ENCODE data around the gene OSBPL6. TPM values are rescaled to one million over a fixed set of nuclear protein-coding genes. Genes with fewer than 3 reads are reported as not detected.

OSBPL6 gene
- total RNA-seq, 1 donor from 2014 or later, result 7.9 TPM

DNA sequence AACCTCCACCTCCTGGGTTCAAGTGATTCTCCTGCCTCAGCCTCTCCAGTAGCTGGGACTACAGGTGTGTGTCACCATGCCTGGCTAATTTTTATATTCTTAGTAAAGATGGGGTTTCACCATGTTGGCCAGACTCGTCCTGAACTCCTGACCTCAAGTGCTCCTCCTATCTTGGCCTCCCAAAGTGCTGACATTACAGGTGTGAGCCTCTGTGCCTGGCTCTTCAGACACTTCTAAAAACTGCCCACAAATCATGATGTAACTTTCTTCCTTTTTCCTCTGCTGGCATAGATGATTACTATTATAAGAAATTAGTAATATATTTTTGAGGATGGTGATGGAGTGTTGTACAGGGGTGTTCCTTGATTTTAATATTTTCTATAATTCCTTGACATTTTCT lies 6.0 kb downstream of the OSBPL6 start:
- TF ChIP-seq, protein P1, sequence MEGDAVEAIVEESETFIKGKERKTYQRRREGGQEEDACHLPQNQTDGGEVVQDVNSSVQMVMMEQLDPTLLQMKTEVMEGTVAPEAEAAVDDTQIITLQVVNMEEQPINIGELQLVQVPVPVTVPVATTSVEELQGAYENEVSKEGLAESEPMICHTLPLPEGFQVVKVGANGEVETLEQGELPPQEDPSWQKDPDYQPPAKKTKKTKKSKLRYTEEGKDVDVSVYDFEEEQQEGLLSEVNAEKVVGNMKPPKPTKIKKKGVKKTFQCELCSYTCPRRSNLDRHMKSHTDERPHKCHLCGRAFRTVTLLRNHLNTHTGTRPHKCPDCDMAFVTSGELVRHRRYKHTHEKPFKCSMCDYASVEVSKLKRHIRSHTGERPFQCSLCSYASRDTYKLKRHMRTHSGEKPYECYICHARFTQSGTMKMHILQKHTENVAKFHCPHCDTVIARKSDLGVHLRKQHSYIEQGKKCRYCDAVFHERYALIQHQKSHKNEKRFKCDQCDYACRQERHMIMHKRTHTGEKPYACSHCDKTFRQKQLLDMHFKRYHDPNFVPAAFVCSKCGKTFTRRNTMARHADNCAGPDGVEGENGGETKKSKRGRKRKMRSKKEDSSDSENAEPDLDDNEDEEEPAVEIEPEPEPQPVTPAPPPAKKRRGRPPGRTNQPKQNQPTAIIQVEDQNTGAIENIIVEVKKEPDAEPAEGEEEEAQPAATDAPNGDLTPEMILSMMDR (IDR thresholded peaks at IDR 0.05), result no peak

DNA sequence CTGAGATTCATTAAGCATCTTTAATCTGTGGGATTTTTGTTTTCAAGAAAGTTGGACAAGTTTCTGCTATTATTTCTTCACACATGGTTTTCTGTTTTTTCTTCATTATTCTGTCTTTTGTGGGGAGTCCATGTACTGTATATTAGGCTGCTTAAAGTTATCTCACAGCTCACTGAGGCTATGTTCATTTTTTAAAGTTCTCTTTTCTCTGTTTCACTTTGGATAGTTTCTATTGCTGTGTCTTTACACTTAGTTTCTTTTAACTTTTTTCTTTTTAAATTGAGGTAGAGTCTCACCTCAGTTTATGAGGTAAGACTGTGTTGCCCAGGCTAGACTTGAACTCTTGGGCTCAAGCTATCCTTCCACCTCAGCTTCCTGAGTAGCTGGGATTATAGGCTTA lies 8.6 kb downstream of the OSBPL6 start:
- no peak for DNase-seq
- Histone ChIP-seq H3K36me3 (no peaks in the 10 kb centered on the region), H3K9me3 (no peaks in the 10 kb centered on the region), H3K4me3 (no peak overlapping the region), H3K27me3 (ENCODE audit: low read depth) (no peaks in the 10 kb centered on the region), H3K4me1 (no peaks in the 10 kb centered on the region), H3K27ac (no peak overlapping the region)
- intact Hi-C loops (cut with DNase I), result no loop called here
- ATAC-seq, result no peak
- TF ChIP-seq, protein P1 (IDR thresholded peaks at IDR 0.05), result no peak

More for the DNA sequence above, 6.0 kb downstream of the OSBPL6 start:
- intact Hi-C loops (cut with DNase I), result no loop called here
- ATAC-seq (no peak), DNase-seq (no peak)
- Histone ChIP-seq H3K4me1 (peaks cover 6% of the 10 kb centered on the region), H3K4me3 (no peak overlapping the region), H3K27me3 (ENCODE audit: low read depth) (no peaks in the 10 kb centered on the region), H3K27ac (no peak overlapping the region), H3K36me3 (no peaks in the 10 kb centered on the region), H3K9me3 (no peaks in the 10 kb centered on the region)

DNA sequence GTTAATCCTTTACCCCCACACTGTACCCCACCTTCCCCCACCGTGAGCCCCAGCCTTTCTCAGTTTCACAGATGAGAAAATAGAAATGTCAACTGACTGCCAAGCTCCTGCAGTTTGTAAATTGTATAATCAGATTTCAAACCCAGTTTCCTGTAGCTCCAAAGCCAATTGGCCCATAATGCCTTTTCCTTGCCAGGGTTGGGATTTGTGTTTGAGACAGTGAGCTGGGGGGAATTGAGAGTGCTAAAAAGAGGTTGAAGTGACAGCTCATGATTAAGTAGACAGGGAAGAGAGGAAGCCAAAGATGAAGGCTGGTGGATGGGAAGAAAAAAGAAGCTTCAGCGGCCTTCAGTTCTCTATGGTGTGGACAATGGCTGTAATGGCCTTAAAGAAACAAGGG lies 10.7 kb downstream of the OSBPL6 start:
- TF ChIP-seq, protein P1 (IDR thresholded peaks at IDR 0.05), result no peak

DNA sequence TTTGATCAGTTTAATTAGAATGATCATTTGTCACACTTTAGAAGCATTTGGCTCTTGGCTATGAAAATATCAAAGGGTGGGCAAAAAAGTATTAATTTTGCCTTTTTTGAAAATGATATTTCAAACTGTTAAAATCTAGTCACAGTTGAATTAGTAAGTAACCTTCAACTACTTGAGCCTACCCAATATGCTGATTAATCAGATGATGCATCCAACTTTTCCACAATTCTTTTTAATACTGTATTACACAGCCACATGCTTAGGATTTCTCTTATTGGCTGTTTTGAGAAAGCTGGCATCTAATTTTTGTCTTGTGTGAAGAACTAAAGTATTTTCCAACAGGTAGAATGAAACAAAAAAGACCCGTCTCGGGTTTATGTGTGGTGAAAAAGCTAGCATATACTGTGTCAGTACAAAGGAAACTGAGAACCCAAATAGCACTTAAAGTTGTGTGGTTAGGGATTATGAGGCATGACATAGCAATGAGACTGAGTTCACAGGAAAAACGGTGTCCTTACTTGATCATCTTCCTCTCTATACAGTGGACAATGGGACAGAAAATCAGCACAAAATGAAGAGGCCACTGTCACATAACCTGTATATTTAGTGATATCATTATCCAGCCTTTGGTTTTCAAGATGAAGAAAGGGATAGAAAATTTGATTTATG lies 11.7 kb downstream of the OSBPL6 start:
- Histone ChIP-seq H3K27me3 (ENCODE audit: low read depth) (no peaks in the 10 kb centered on the region), H3K27ac (no peak overlapping the region), H3K4me3 (no peak overlapping the region), H3K4me1 (no peaks in the 10 kb centered on the region), H3K9me3 (no peaks in the 10 kb centered on the region), H3K36me3 (no peaks in the 10 kb centered on the region)
- intact Hi-C loops (cut with DNase I), result no loop called here
- TF ChIP-seq, protein P1 (IDR thresholded peaks at IDR 0.05), result no peak
- no peak for ATAC-seq
- DNase-seq, result no peak

More for the DNA sequence above, 10.7 kb downstream of the OSBPL6 start:
- intact Hi-C loops (cut with DNase I), result no loop called here
- ATAC-seq, result no peak
- Histone ChIP-seq H3K36me3 (no peaks in the 10 kb centered on the region), H3K27me3 (ENCODE audit: low read depth) (no peaks in the 10 kb centered on the region), H3K27ac (no peak overlapping the region), H3K9me3 (no peaks in the 10 kb centered on the region), H3K4me3 (no peak overlapping the region), H3K4me1 (no peaks in the 10 kb centered on the region)
- no peak for DNase-seq

DNA sequence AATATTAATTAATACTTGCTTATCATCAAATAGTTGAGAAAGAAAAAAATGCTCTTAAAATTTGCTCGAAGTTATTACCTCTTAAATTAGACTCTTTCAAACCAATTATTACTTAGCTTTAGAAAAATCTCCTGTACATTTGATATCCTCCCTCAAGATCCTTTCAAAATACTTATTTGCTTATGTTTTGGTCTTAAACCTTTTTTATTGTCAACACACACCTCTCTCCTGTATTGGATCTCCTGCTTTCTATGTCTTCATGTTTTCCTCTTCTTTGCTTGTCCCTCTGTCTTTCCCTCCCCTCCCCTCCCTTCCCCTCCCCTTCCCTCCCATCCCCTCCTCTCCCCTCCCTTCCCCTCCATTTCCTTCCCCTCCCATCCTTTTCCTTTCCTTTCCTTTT lies 14.0 kb downstream of the OSBPL6 start:
- Histone ChIP-seq H3K9me3 (no peaks in the 10 kb centered on the region), H3K27me3 (ENCODE audit: low read depth) (no peaks in the 10 kb centered on the region), H3K27ac (no peak overlapping the region), H3K4me1 (no peaks in the 10 kb centered on the region), H3K4me3 (no peak overlapping the region), H3K36me3 (no peaks in the 10 kb centered on the region)
- intact Hi-C loops (cut with DNase I), result no loop called here
- TF ChIP-seq, protein P1 (IDR thresholded peaks at IDR 0.05), result no peak
- no peak for ATAC-seq
- DNase-seq, result no peak

Measured in lower lobe of right lung (tissue), 2 donors.